H1 (cell line): ENCODE results near the gene ONECUT3. TPM values are rescaled to one million over a fixed set of nuclear protein-coding genes. Genes with fewer than 3 reads are reported as not detected.

Experiments used
- CTCF ChIA-PET: fragments of 300-600 bp; sonication (Branson Sonifier 250); formaldehyde crosslinking; loops from one replicate; lab custom pipeline; 2021; ENCODE audit not compliant: partially characterized antibody; lab: Charles Lee
- POLR2A ChIA-PET: fragments of 300-600 bp; sonication (Branson Sonifier 250); formaldehyde crosslinking; loops from one replicate; lab custom pipeline; 2021; ENCODE audit warnings: inconsistent platforms; ENCODE audit not compliant: partially characterized antibody; lab: Charles Lee
- DNase-seq, 2 experiments: peaks; one replicate each; pipeline versions ENCODE4 v3.0.0 to v3.0.0-alpha.2; 2010 to 2022; ENCODE audit warnings: low spot score in 2 of 2, low read depth in 1 of 2, mixed read lengths in 1 of 2
- FAIRE-seq: peaks from 2 replicates; lab custom pipeline; 2011; peaks lifted over from hg19 to GRCh38; lab: Jason Lieb, UNC
- H2AFZ ChIP-seq: 2 replicates; pipeline ENCODE4 v1.8.1; 2012; ENCODE audit warnings: low read length, inconsistent platforms
- H2AK5ac ChIP-seq: 2 replicates; pipeline ENCODE4 v1.6.1; 2013; ENCODE audit warnings: low read depth, low read length
- H2BK120ac ChIP-seq: replicated peaks from 2 replicates; pipeline ENCODE3; 2013; ENCODE audit warnings: low read depth, low read length, inconsistent platforms
- H2BK12ac ChIP-seq: 2 replicates; pipeline ENCODE4 v1.6.1; 2013; ENCODE audit warnings: low read depth, low read length
- H2BK15ac ChIP-seq: 2 replicates; pipeline ENCODE4 v1.6.1; 2013; ENCODE audit warnings: low read length
- H2BK20ac ChIP-seq: 2 replicates; pipeline ENCODE4 v1.6.1; 2013; ENCODE audit warnings: low read length
- H2BK5ac ChIP-seq: 2 replicates; pipeline ENCODE4 v1.6.1; 2013; ENCODE audit warnings: low read depth, low read length
- H3K14ac ChIP-seq: 2 replicates; pipeline ENCODE4 v1.6.1; 2013; ENCODE audit warnings: inconsistent platforms; ENCODE audit not compliant: insufficient read length
- H3K18ac ChIP-seq: 2 replicates; pipeline ENCODE4 v1.6.1; 2013; ENCODE audit warnings: low read length; ENCODE audit errors: extremely low read depth
- H3K23ac ChIP-seq: 2 replicates; pipeline ENCODE4 v1.6.1; 2013; ENCODE audit warnings: inconsistent platforms; ENCODE audit not compliant: insufficient read length
- H3K23me2 ChIP-seq: 2 replicates; pipeline ENCODE4 v1.6.1; 2013; ENCODE audit warnings: low read depth, low read length
- H3K27ac ChIP-seq: 2 replicates; pipeline ENCODE4 v1.6.1; 2011; ENCODE audit warnings: low read depth, low read length, inconsistent platforms
- H3K27me3 ChIP-seq, 4 experiments: replicated peaks in 1 of 4; 1 replicate in 1 of 4; 2 replicates in 3 of 4; pipeline versions ENCODE4 v1.6.1 to v1.8.1; 2011 to 2013; ENCODE audit warnings: low read length in 3 of 4, mild to moderate bottlenecking in 3 of 4, inconsistent platforms in 2 of 4, mixed read lengths in 2 of 4, moderate library complexity in 1 of 4; ENCODE audit not compliant: control insufficient read depth in 3 of 4, insufficient read depth in 3 of 4; ENCODE audit errors: extremely low read depth in 1 of 4
- H3K36me3 ChIP-seq, 4 experiments: 2 replicates each; pipeline versions ENCODE4 v1.6.1 to v1.8.1; 2011 to 2013; ENCODE audit warnings: mild to moderate bottlenecking in 4 of 4, low read length in 3 of 4, moderate library complexity in 2 of 4, control low read depth in 1 of 4, inconsistent platforms in 1 of 4; ENCODE audit not compliant: insufficient read depth in 4 of 4, control insufficient read depth in 2 of 4
- H3K4ac ChIP-seq: replicated peaks from 2 replicates; pipeline ENCODE3; 2013; ENCODE audit warnings: low read length, low read depth, mixed read lengths, inconsistent platforms; ENCODE audit not compliant: insufficient read length
- H3K4me1 ChIP-seq, 4 experiments: replicated peaks in 1 of 4; 1 replicate in 1 of 4; 2 replicates in 3 of 4; pipeline versions ENCODE4 v1.6.1 to v1.8.1; 2011 to 2013; ENCODE audit warnings: low read length in 3 of 4, inconsistent platforms in 2 of 4, mixed read lengths in 1 of 4; ENCODE audit not compliant: insufficient read depth in 4 of 4, control insufficient read depth in 3 of 4
- H3K4me2 ChIP-seq, 2 experiments: 2 replicates each; pipeline versions ENCODE4 v1.6.1 to v1.8.1; 2011 to 2013; ENCODE audit warnings: low read depth in 2 of 2, low read length in 2 of 2, control low read depth in 1 of 2, inconsistent platforms in 1 of 2, mild to moderate bottlenecking in 1 of 2; ENCODE audit not compliant: insufficient read depth in 1 of 2
- H3K4me3 ChIP-seq, 4 experiments: fragments of 200-600, 300-600 bp in 1 of 4; sonication (generic), shearing (Covaris generic), sonication (Bioruptor Twin) in 1 of 4; 2 replicates each; pipeline versions ENCODE4 v1.5.1 to v1.8.1; 2011 to 2016; ENCODE audit warnings: low read length in 4 of 4, low read depth in 3 of 4, control low read depth in 2 of 4, inconsistent platforms in 2 of 4, mild to moderate bottlenecking in 2 of 4, mixed read lengths in 1 of 4, moderate library complexity in 1 of 4; ENCODE audit not compliant: insufficient read depth in 2 of 4; ENCODE audit errors: extremely low read depth in 1 of 4
- H3K56ac ChIP-seq: replicated peaks from 2 replicates; pipeline ENCODE3; 2013; ENCODE audit warnings: low read depth, mild to moderate bottlenecking, mixed read lengths, low read length, inconsistent platforms; ENCODE audit not compliant: insufficient read length
- H3K79me1 ChIP-seq: 2 replicates; pipeline ENCODE4 v1.6.1; 2013; ENCODE audit warnings: low read depth, low read length, control low read depth
- H3K79me2 ChIP-seq, 2 experiments: 2 replicates each; pipeline versions ENCODE4 v1.6.1 to v1.8.1; 2012 to 2013; ENCODE audit warnings: low read length in 2 of 2, mild to moderate bottlenecking in 2 of 2, inconsistent platforms in 1 of 2; ENCODE audit not compliant: insufficient read depth in 2 of 2, control insufficient read depth in 1 of 2
- H3K9ac ChIP-seq, 4 experiments: replicated peaks in 1 of 4; 1 replicate in 1 of 4; 2 replicates in 3 of 4; pipeline versions ENCODE4 v1.6.1 to v1.8.1; 2011 to 2013; ENCODE audit warnings: low read depth in 3 of 4, low read length in 3 of 4, control low read depth in 2 of 4, mild to moderate bottlenecking in 2 of 4, moderate library complexity in 2 of 4, inconsistent platforms in 1 of 4; ENCODE audit errors: extremely low read depth in 1 of 4
- H3K9me3 ChIP-seq, 2 experiments: 2 replicates each; pipeline versions ENCODE4 v1.6.1 to v1.8.1; 2012 to 2013; ENCODE audit warnings: mild to moderate bottlenecking in 2 of 2, moderate library complexity in 2 of 2, control low read depth in 1 of 2, inconsistent platforms in 1 of 2, low read depth in 1 of 2, low read length in 1 of 2, mixed read lengths in 1 of 2; ENCODE audit not compliant: insufficient read depth in 2 of 2
- H4K20me1 ChIP-seq, 2 experiments: replicated peaks in 1 of 2; 2 replicates each; pipeline versions ENCODE3 to v1.8.1; 2011 to 2013; ENCODE audit warnings: inconsistent platforms in 2 of 2, low read length in 2 of 2, mild to moderate bottlenecking in 1 of 2; ENCODE audit not compliant: insufficient read depth in 2 of 2, control insufficient read depth in 1 of 2
- H4K5ac ChIP-seq: 2 replicates; pipeline ENCODE4 v1.6.1; 2013; ENCODE audit warnings: low read length, low read depth, mixed read lengths, inconsistent platforms; ENCODE audit not compliant: insufficient read length
- H4K8ac ChIP-seq: 2 replicates; pipeline ENCODE4 v1.8.0; 2013; ENCODE audit warnings: mild to moderate bottlenecking, moderate library complexity, low read length, inconsistent platforms; ENCODE audit not compliant: insufficient read depth; ENCODE audit errors: extremely low read depth
- H4K91ac ChIP-seq: replicated peaks from 2 replicates; pipeline ENCODE3; 2013; ENCODE audit warnings: low read length, mixed read lengths, inconsistent platforms; ENCODE audit not compliant: insufficient read length
- CTBP2 ChIP-seq: IDR thresholded peaks from 2 replicates; pipeline ENCODE4 v1.7.0; 2011; ENCODE audit warnings: borderline replicate concordance, mild to moderate bottlenecking, moderate library complexity, mixed read lengths, low read length; ENCODE audit not compliant: insufficient read depth, insufficient read length
- RNF2 ChIP-seq: fragments of 200-900, 300-1000 bp; sonication (generic); IDR thresholded peaks from 2 replicates; pipeline ENCODE4 v1.7.1; 2016; ENCODE audit warnings: borderline replicate concordance, low read depth, mild to moderate bottlenecking, antibody characterized with exemption, low read length; ENCODE audit not compliant: poor library complexity, severe bottlenecking; ENCODE audit errors: missing control alignments
- TAF7 ChIP-seq: optimal IDR thresholded peaks from 2 replicates; pipeline ENCODE3; 2011; ENCODE audit warnings: low read depth, mild to moderate bottlenecking, inconsistent platforms, low read length, moderate library complexity, borderline replicate concordance
- WGBS, 2 experiments: shearing (Covaris generic) in 1 of 2; methylation state at CpG; one replicate each; pipeline versions ENCODE4 v1.1.6 to v1.1.7; 2013 to 2015; ENCODE audit warnings: low lambda C conversion rate in 2 of 2, mixed read lengths in 2 of 2, inconsistent platforms in 1 of 2, low coverage in 1 of 2, missing lambda C conversion rate in 1 of 2; ENCODE audit not compliant: insufficient replicate concordance in 2 of 2, insufficient coverage in 1 of 2, insufficient read length in 1 of 2; ENCODE audit errors: extremely low coverage in 1 of 2, missing lambda C conversion rate in 1 of 2; 5-methylcytosine and 5-hydroxymethylcytosine counted together
- polyA plus RNA-seq, 7 experiments: library from polyadenylated mRNA; depleted of rRNA in 3 of 7; stranded (reverse) in 5 of 7; unstranded in 2 of 7; fragments of >200 nt in 5 of 7; fragments of 200-250 nt in 2 of 7; gene quantifications; 1 replicate in 5 of 7; 2 replicates in 1 of 7; 4 replicates in 1 of 7; pipeline versions ENCODE4 v1.2.1 to v1.2.3, GENCODE V29; 2011 to 2013; ENCODE audit warnings: missing spikeins in 2 of 7, mixed read lengths in 2 of 7
- total RNA-seq: library from RNA; stranded (reverse); fragmentation: NEBNext Ultra II Directional; extraction: Animal tissue kit (Norgen Biotek cat#: 25700); gene quantifications from 2 replicates; pipeline ENCODE4 v1.2.1, GENCODE V29; 2021

ONECUT3 gene
- total and polyA plus RNA-seq, 2 of the 8 experiments (the other 6 are each of a cell fraction or from before 2014, with no cell fraction given), result not detected

DNA sequence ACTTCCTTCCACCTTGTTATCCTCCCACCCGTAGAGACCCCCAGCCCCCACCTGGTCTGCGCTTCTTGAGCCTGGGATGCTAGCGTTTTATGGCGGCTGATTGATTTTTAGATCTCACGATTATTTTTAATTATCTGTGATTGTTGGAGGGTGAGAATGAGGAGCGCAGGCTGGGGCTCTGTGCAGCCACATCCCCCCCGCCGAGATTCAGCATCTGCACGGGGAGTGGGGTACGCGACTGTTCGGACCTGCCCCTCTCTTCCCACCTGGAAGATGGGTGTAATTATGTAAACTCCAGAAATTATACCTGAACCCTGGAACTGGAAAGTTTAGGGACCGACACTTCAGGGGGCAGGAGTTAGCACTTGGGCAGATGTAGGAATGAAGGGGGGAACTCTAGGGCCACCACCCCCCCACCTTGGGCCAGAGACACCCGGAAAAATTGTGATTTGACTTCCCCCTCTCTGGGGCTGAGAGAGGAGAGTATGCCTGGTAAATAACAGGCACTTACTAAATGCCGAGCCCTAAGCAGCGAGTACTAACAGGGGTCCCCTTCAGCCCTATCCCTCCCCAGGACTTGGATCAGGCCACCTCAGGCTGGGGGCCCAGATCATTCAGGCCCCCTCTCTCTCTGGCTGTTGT lies 1.8 kb upstream of the ONECUT3 start:
- Histone ChIP-seq H3K36me3 (peaks cover 0 to 31% (median 0%) of the 10 kb centered on the region in 4 experiments; a peak in 1 of 8 replicates), H3K56ac (no peak overlapping the region), H2BK20ac (0 out of 2 replicates have a peak overlapping the region, but pooled peaks have one; percentile 32), H3K27me3 (peaks cover 98 to 99% (median 99%) of the 10 kb centered on the region in 4 experiments), H3K9me3 (no peaks in the 10 kb centered on the region; a peak in 1 of 4 replicates), H3K4me2 (no peak overlapping the region), H2AFZ (no peak overlapping the region), H3K14ac (no peak overlapping the region), H3K23me2 (peaks cover 5% of the 10 kb centered on the region; the same call in 1 of the 2 replicates), H3K18ac (peak overlapping the region; percentile 48; the same call in 1 of the 2 replicates), H4K8ac (no peak overlapping the region), H2AK5ac (no peak overlapping the region), H4K5ac (no peak overlapping the region), H3K9ac (no peak overlapping the region), H3K23ac (no peak overlapping the region), H4K20me1 (peaks cover 9 to 17% of the 10 kb centered on the region in 2 experiments), H2BK120ac (no peak overlapping the region), H4K91ac (no peak overlapping the region), H2BK15ac (no peak overlapping the region; the same call in 1 of the 2 replicates), H3K4ac (no peak overlapping the region), H3K4me3 (no peak overlapping the region), H3K27ac (no peak overlapping the region), H3K79me1 (no peaks in the 10 kb centered on the region), H3K4me1 (peaks cover 0 to 53% (median 28%) of the 10 kb centered on the region in 4 experiments; a peak in 6 of 7 replicates), H2BK5ac (no peak overlapping the region), H2BK12ac (0 out of 2 replicates have a peak overlapping the region, but pooled peaks have one; percentile 60), H3K79me2 (no peaks in the 10 kb centered on the region)
- WGBS, 2 experiments, result 19% methylated on average over 16 of the region's 16 CpGs; no CpG with 5 or more reads in 1 of the 2 experiments
- no peak for DNase-seq
- ChIA-PET CTCF (interaction anchor here (0.9 to 2.3 kb wide), 7 partner anchors 10 to 82 kb away, joined by 3 to 12 read pairs (median 4); no protein-coding TSS in a partner anchor), POLR2A (interaction anchor here (1.7 kb wide), 1 partner anchor 9 kb away, joined by 5 read pairs; no protein-coding TSS in a partner anchor)
- peak; percentile 14 for TF ChIP-seq CTBP2
- peak; percentile 53 for TF ChIP-seq RNF2
- TF ChIP-seq TAF7, result no peak
- no peak for FAIRE-seq
